Activated T-helper 17 cell treated with anti-CD3 and anti-CD28 coated beads, Interleukin-2, amount 50 U/mL, for 72 hours (primary cell): ENCODE results near the gene JUNB. TPM values are rescaled to one million over a fixed set of nuclear protein-coding genes. Genes with fewer than 3 reads are reported as not detected.

Source experiments
- ATAC-seq: fragments of 150-1000 bp; cut with Tn5 transposase; replicated peaks from 2 replicates; pipeline ENCODE4 v1.10.0; 2021; ENCODE audit warnings: mild to moderate bottlenecking, moderate library complexity
- H3K27ac Mint-ChIP-seq: one replicate; pipeline ENCODE4 v1.8.0; 2022; ENCODE audit warnings: mixed read lengths
- H3K27me3 Mint-ChIP-seq: one replicate; pipeline ENCODE4 v1.8.0; 2022; ENCODE audit warnings: mixed read lengths
- H3K36me3 Mint-ChIP-seq: one replicate; pipeline ENCODE4 v1.8.0; 2022; ENCODE audit warnings: low read depth, mild to moderate bottlenecking, mixed read lengths
- H3K4me1 Mint-ChIP-seq: one replicate; pipeline ENCODE4 v1.8.0; 2022; ENCODE audit warnings: mixed read lengths
- H3K4me3 Mint-ChIP-seq: one replicate; pipeline ENCODE4 v1.8.0; 2022; ENCODE audit warnings: mild to moderate bottlenecking, mixed read lengths
- H3K9me3 Mint-ChIP-seq: one replicate; pipeline ENCODE4 v1.8.0; 2022; ENCODE audit warnings: mixed read lengths
- total RNA-seq, 2 donors: library from RNA; stranded (reverse); gene quantifications; one replicate each; pipeline ENCODE4 v1.2.3, GENCODE V29; 2022

Gene JUNB
- total RNA-seq, 2 donors from 2014 or later, result 328 to 586 TPM

GRCh38 chr19:12782424-12783290 lies 8.6 kb upstream of the JUNB start:
- peak; percentile 51 for ATAC-seq
- H3K27ac Mint-ChIP-seq, result peak overlapping the region; percentile 86
- peaks cover 9% of the 10 kb centered on the region for H3K4me1 Mint-ChIP-seq

GRCh38 chr19:12783291-12783848 lies 7.9 kb upstream of the JUNB start:
- peaks cover 7% of the 10 kb centered on the region for H3K4me1 Mint-ChIP-seq
- ATAC-seq, result peak; percentile 31
- H3K4me3 Mint-ChIP-seq, result no peak overlapping the region
- peaks cover 6% of the 10 kb centered on the region for H3K36me3 Mint-ChIP-seq
- no peaks in the 10 kb centered on the region for H3K27me3 Mint-ChIP-seq
- no peak overlapping the region for H3K27ac Mint-ChIP-seq
- no peaks in the 10 kb centered on the region for H3K9me3 Mint-ChIP-seq

More at GRCh38 chr19:12782424-12783290, 8.6 kb upstream of the JUNB start:
- Mint-ChIP-seq H3K36me3 (peaks cover 6% of the 10 kb centered on the region), H3K9me3 (no peaks in the 10 kb centered on the region), H3K27me3 (no peaks in the 10 kb centered on the region), H3K4me3 (no peak overlapping the region)

GRCh38 chr19:12783849-12784393 lies 7.4 kb upstream of the JUNB start:
- Mint-ChIP-seq H3K36me3 (peaks cover 9% of the 10 kb centered on the region), H3K4me1 (peaks cover 4% of the 10 kb centered on the region), H3K9me3 (no peaks in the 10 kb centered on the region), H3K27ac (no peak overlapping the region), H3K27me3 (no peaks in the 10 kb centered on the region), H3K4me3 (no peak overlapping the region)
- ATAC-seq, result peak; percentile 26

GRCh38 chr19:12784394-12784870 lies 6.9 kb upstream of the JUNB start:
- H3K9me3 Mint-ChIP-seq, result no peaks in the 10 kb centered on the region
- no peak overlapping the region for H3K4me3 Mint-ChIP-seq
- no peak overlapping the region for H3K27ac Mint-ChIP-seq
- H3K4me1 Mint-ChIP-seq, result peaks cover 4% of the 10 kb centered on the region
- peaks cover 14% of the 10 kb centered on the region for H3K36me3 Mint-ChIP-seq
- H3K27me3 Mint-ChIP-seq, result no peaks in the 10 kb centered on the region
- peak; percentile 6 for ATAC-seq

- peak; percentile 1 for ATAC-seq
- Mint-ChIP-seq H3K36me3 (peaks cover 14% of the 10 kb centered on the region), H3K9me3 (no peaks in the 10 kb centered on the region), H3K4me3 (no peak overlapping the region), H3K4me1 (peaks cover 4% of the 10 kb centered on the region), H3K27ac (no peak overlapping the region), H3K27me3 (no peaks in the 10 kb centered on the region)
These were observed 6.3 kb upstream of the JUNB start for GRCh38 chr19:12784871-12785430.

- Mint-ChIP-seq H3K36me3 (peaks cover 16% of the 10 kb centered on the region), H3K27ac (no peak overlapping the region), H3K4me3 (no peak overlapping the region), H3K4me1 (peaks cover 4% of the 10 kb centered on the region), H3K9me3 (no peaks in the 10 kb centered on the region), H3K27me3 (no peaks in the 10 kb centered on the region)
- ATAC-seq, result no peak
These were observed 5.8 kb upstream of the JUNB start for GRCh38 chr19:12785431-12786031.

GRCh38 chr19:12786141-12786870 lies 5.0 kb upstream of the JUNB start:
- peaks cover 4% of the 10 kb centered on the region for H3K4me1 Mint-ChIP-seq
- H3K27me3 Mint-ChIP-seq, result no peaks in the 10 kb centered on the region
- ATAC-seq, result no peak
- no peak overlapping the region for H3K4me3 Mint-ChIP-seq
- H3K27ac Mint-ChIP-seq, result no peak overlapping the region
- peaks cover 24% of the 10 kb centered on the region for H3K36me3 Mint-ChIP-seq
- no peaks in the 10 kb centered on the region for H3K9me3 Mint-ChIP-seq

- ATAC-seq, result no peak
- Mint-ChIP-seq H3K9me3 (no peaks in the 10 kb centered on the region), H3K4me3 (peak overlapping the region; percentile 5), H3K27me3 (no peaks in the 10 kb centered on the region), H3K36me3 (peaks cover 27% of the 10 kb centered on the region), H3K4me1 (peaks cover 4% of the 10 kb centered on the region), H3K27ac (no peak overlapping the region)
These were observed 4.3 kb upstream of the JUNB start for GRCh38 chr19:12786952-12787351.

- H3K9me3 Mint-ChIP-seq, result no peaks in the 10 kb centered on the region
- H3K27ac Mint-ChIP-seq, result no peak overlapping the region
- peak overlapping the region; percentile 97 for H3K4me3 Mint-ChIP-seq
- no peaks in the 10 kb centered on the region for H3K4me1 Mint-ChIP-seq
- H3K36me3 Mint-ChIP-seq, result peaks cover 29% of the 10 kb centered on the region
- H3K27me3 Mint-ChIP-seq, result no peaks in the 10 kb centered on the region
- no peak for ATAC-seq
These were observed 3.8 kb upstream of the JUNB start for GRCh38 chr19:12787458-12787857.

- no peak for ATAC-seq
- Mint-ChIP-seq H3K4me1 (no peaks in the 10 kb centered on the region), H3K36me3 (peaks cover 36% of the 10 kb centered on the region), H3K4me3 (peak overlapping the region; percentile 97), H3K27ac (peak overlapping the region; percentile 96), H3K9me3 (no peaks in the 10 kb centered on the region), H3K27me3 (no peaks in the 10 kb centered on the region)
These were observed 3.1 kb upstream of the JUNB start for GRCh38 chr19:12788042-12788681.

GRCh38 chr19:12788682-12789097 lies 2.6 kb upstream of the JUNB start:
- H3K4me1 Mint-ChIP-seq, result no peaks in the 10 kb centered on the region
- peak overlapping the region; percentile 96 for H3K27ac Mint-ChIP-seq
- no peaks in the 10 kb centered on the region for H3K27me3 Mint-ChIP-seq
- peaks cover 40% of the 10 kb centered on the region for H3K36me3 Mint-ChIP-seq
- no peak for ATAC-seq
- peak overlapping the region; percentile 97 for H3K4me3 Mint-ChIP-seq
- no peaks in the 10 kb centered on the region for H3K9me3 Mint-ChIP-seq

- Mint-ChIP-seq H3K4me3 (peak overlapping the region; percentile 97), H3K27ac (peak overlapping the region; percentile 96), H3K36me3 (peaks cover 44% of the 10 kb centered on the region), H3K27me3 (no peaks in the 10 kb centered on the region), H3K9me3 (no peaks in the 10 kb centered on the region), H3K4me1 (peaks cover 2% of the 10 kb centered on the region)
- ATAC-seq, result no peak
These were observed 2.0 kb upstream of the JUNB start for GRCh38 chr19:12789098-12789903.
